Activated CD8-positive, alpha-beta memory T cell treated with anti-CD3 and anti-CD28 coated beads, Interleukin-2, amount 50 U/mL, for 24 hours (primary cell): ENCODE data around the gene GOLGA6A.
"Not testable (repeated sequence)": the region's sequence is repeated elsewhere in the genome, so short reads cannot be mapped to it uniquely, and the experiment has no call there.

Source experiments
- DNase-seq: peaks from one replicate; pipeline ENCODE4 v3.0.0-alpha.2; 2020; ENCODE audit errors: extremely low read depth

The GOLGA6A gene

GRCh38 chr15:74052271-74053260, 29.8 kb downstream of the GOLGA6A start:
- DNase-seq: not testable (repeated sequence)

GRCh38 chr15:74050556-74051234, 31.7 kb downstream of the GOLGA6A start:
- no peak for DNase-seq

- DNase-seq: no peak
These were observed 32.2 kb downstream of the GOLGA6A start for GRCh38 chr15:74050127-74050526.

- no peak for DNase-seq
These were observed 36.1 kb downstream of the GOLGA6A start for GRCh38 chr15:74046275-74046674.

GRCh38 chr15:74045636-74046274, 36.6 kb downstream of the GOLGA6A start:
- DNase-seq: no peak

GRCh38 chr15:74045184-74045583, 37.2 kb downstream of the GOLGA6A start:
- DNase-seq: no peak

GRCh38 chr15:74044267-74045110, 37.9 kb downstream of the GOLGA6A start:
- DNase-seq: no peak

GRCh38 chr15:74043425-74044266, 38.7 kb downstream of the GOLGA6A start:
- DNase-seq: no peak

GRCh38 chr15:74042603-74043424, 39.5 kb downstream of the GOLGA6A start:
- DNase-seq: no peak

- no peak for DNase-seq
These were observed 40.4 kb downstream of the GOLGA6A start for GRCh38 chr15:74041777-74042435.

GRCh38 chr15:74041311-74041756, 41.0 kb downstream of the GOLGA6A start:
- DNase-seq: no peak

- DNase-seq: no peak
These were observed 42.1 kb downstream of the GOLGA6A start for GRCh38 chr15:74040109-74040850.

- DNase-seq: no peak
These were observed 42.7 kb downstream of the GOLGA6A start for GRCh38 chr15:74039656-74040010.

GRCh38 chr15:74038707-74039655, 43.4 kb downstream of the GOLGA6A start:
- DNase-seq: no peak

GRCh38 chr15:74037171-74038117, 44.9 kb downstream of the GOLGA6A start:
- no peak for DNase-seq
